ENCODE results near the gene POLD1. TPM values are rescaled to one million over a fixed set of nuclear protein-coding genes. Genes with fewer than 3 reads are reported as not detected.
A peak's percentile ranks its signal among the peaks of the same experiment; 100 is the strongest.

Gene POLD1
- total and polyA plus RNA-seq, 2 of the 13 experiments (the other 11 are each of a cell fraction or from before 2014, with no cell fraction given): 17.4 to 54.0 TPM

DNA sequence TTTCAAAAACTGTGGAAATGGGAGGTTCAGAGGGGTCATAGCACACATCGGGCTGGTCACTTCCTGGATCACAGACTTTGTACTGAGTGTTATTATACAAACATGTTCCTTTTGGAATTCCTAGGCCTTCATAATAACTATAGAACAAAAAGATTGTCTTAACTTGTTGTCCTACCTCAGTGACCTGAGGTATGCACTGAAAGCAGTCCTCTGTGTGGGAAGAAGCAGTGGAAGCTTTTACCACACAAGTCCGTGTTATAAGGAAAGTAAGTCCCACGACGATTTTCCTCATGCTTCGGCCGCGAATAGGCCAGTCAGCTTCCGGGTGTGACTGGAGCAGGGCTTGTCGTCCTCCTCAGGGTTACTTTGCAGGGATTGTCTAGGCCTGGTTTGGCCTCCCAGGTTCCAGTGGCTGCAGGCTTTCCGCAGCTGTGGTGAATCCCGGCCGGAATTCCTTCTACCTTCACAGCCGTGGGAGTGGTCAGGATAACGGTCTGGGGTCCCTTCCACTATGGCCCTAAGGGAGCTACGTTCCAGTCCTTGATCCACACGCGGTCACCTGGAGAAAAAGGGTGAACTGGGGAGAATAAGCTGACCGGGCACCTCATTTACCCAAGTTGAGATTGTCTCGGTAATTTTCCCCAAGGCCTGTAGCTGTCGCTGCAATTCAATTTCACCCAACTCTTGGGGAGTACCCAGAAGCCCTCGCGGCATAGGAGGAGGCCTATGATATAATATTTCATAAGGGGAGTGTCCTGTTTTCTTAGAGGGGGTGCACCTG lies 34.7 kb upstream of the POLD1 start (continued):
- TF ChIP-seq, protein P1, sequence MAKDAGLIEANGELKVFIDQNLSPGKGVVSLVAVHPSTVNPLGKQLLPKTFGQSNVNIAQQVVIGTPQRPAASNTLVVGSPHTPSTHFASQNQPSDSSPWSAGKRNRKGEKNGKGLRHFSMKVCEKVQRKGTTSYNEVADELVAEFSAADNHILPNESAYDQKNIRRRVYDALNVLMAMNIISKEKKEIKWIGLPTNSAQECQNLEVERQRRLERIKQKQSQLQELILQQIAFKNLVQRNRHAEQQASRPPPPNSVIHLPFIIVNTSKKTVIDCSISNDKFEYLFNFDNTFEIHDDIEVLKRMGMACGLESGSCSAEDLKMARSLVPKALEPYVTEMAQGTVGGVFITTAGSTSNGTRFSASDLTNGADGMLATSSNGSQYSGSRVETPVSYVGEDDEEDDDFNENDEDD (CRISPR knock-in tag; IDR thresholded peaks at IDR 0.05; ENCODE audit: borderline replicate concordance): no peak
- TF ChIP-seq RBM39 (IDR thresholded peaks at IDR 0.05; ENCODE audit: low read depth, low read length, poor library complexity, severe bottlenecking) (no peak), SRY (CRISPR knock-in tag; IDR thresholded peaks at IDR 0.05) (no peak), ZBTB7A (CRISPR knock-in tag; IDR thresholded peaks at IDR 0.05) (no peak), TBP (CRISPR knock-in tag; IDR thresholded peaks at IDR 0.05) (no peak), RARG (CRISPR knock-in tag; IDR thresholded peaks at IDR 0.05; ENCODE audit: low read depth) (no peak), MBNL3 (CRISPR knock-in tag; conservative IDR thresholded peaks at IDR 0.05) (no peak), ZMYM4 (CRISPR knock-in tag; IDR thresholded peaks at IDR 0.05) (no peak), ZKSCAN8 (CRISPR knock-in tag; IDR thresholded peaks at IDR 0.05; ENCODE audit: borderline replicate concordance) (no peak), POGZ (CRISPR knock-in tag; IDR thresholded peaks at IDR 0.05) (no peak), CHD2 (IDR thresholded peaks at IDR 0.05; ENCODE audit: low read depth, low read length) (no peak), ATF3 (CRISPR knock-in tag; IDR thresholded peaks at IDR 0.05) (no peak), FOXA3 (CRISPR knock-in tag; IDR thresholded peaks at IDR 0.05) (peak; percentile 40; the same call in 1 of the 2 replicates), EP300 (IDR thresholded peaks at IDR 0.05; ENCODE audit: low read depth in 2 of 2, low read length in 2 of 2) (0 out of 4 replicates have a peak, but pooled peaks of 1 of the 2 experiments have one; percentile 22), EP300 (CRISPR knock-in tag; IDR thresholded peaks at IDR 0.05; ENCODE audit: borderline replicate concordance) (no peak), NR2C2 (CRISPR knock-in tag; IDR thresholded peaks at IDR 0.05; ENCODE audit: borderline replicate concordance) (peak; percentile 66), ZNF33A (CRISPR knock-in tag; IDR thresholded peaks at IDR 0.05; ENCODE audit: borderline replicate concordance) (no peak), MIER2 (CRISPR knock-in tag; IDR thresholded peaks at IDR 0.05) (0 out of 2 replicates have a peak, but pooled peaks have one; percentile 32), ZNF598 (CRISPR knock-in tag; IDR thresholded peaks at IDR 0.05; ENCODE audit: borderline replicate concordance) (no peak; the same call in 1 of the 2 replicates), KDM4B (CRISPR knock-in tag; IDR thresholded peaks at IDR 0.05) (no peak)
- TF ChIP-seq, protein P2, sequence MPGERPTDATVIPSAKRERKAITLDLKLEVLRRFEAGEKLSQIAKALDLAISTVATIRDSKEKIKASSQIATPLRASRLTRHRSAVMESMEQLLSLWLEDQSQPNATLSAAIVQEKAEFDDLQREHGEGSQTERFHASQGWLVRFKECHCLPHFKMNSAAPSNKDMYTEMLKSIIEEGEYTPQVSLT (CRISPR knock-in tag; IDR thresholded peaks at IDR 0.05; ENCODE audit: borderline replicate concordance, low read depth): no peak
- TF ChIP-seq, protein P3, sequence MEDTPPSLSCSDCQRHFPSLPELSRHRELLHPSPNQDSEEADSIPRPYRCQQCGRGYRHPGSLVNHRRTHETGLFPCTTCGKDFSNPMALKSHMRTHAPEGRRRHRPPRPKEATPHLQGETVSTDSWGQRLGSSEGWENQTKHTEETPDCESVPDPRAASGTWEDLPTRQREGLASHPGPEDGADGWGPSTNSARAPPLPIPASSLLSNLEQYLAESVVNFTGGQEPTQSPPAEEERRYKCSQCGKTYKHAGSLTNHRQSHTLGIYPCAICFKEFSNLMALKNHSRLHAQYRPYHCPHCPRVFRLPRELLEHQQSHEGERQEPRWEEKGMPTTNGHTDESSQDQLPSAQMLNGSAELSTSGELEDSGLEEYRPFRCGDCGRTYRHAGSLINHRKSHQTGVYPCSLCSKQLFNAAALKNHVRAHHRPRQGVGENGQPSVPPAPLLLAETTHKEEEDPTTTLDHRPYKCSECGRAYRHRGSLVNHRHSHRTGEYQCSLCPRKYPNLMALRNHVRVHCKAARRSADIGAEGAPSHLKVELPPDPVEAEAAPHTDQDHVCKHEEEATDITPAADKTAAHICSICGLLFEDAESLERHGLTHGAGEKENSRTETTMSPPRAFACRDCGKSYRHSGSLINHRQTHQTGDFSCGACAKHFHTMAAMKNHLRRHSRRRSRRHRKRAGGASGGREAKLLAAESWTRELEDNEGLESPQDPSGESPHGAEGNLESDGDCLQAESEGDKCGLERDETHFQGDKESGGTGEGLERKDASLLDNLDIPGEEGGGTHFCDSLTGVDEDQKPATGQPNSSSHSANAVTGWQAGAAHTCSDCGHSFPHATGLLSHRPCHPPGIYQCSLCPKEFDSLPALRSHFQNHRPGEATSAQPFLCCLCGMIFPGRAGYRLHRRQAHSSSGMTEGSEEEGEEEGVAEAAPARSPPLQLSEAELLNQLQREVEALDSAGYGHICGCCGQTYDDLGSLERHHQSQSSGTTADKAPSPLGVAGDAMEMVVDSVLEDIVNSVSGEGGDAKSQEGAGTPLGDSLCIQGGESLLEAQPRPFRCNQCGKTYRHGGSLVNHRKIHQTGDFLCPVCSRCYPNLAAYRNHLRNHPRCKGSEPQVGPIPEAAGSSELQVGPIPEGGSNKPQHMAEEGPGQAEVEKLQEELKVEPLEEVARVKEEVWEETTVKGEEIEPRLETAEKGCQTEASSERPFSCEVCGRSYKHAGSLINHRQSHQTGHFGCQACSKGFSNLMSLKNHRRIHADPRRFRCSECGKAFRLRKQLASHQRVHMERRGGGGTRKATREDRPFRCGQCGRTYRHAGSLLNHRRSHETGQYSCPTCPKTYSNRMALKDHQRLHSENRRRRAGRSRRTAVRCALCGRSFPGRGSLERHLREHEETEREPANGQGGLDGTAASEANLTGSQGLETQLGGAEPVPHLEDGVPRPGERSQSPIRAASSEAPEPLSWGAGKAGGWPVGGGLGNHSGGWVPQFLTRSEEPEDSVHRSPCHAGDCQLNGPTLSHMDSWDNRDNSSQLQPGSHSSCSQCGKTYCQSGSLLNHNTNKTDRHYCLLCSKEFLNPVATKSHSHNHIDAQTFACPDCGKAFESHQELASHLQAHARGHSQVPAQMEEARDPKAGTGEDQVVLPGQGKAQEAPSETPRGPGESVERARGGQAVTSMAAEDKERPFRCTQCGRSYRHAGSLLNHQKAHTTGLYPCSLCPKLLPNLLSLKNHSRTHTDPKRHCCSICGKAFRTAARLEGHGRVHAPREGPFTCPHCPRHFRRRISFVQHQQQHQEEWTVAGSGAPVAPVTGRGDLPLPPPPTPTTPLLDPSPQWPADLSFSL (CRISPR knock-in tag; IDR thresholded peaks at IDR 0.05): 0 out of 2 replicates have a peak, but pooled peaks have one; percentile 23

Data from HepG2 (cell line).